NOMO-1 treated with dmso at 0.1 percent for 144 hours (cell line): Measurements from ENCODE around the gene IGSF9B.

Experiments
- DNase-seq: peaks from one replicate; lab custom pipeline; 2025; ENCODE audit not compliant: unreplicated experiment; lab: John Stamatoyannopoulos, UW

The IGSF9B gene

GRCh38 chr11:133921513-133921912, 35.3 kb downstream of the IGSF9B start:
- no peak for DNase-seq

GRCh38 chr11:133921026-133921425, 35.7 kb downstream of the IGSF9B start:
- no peak for DNase-seq

GRCh38 chr11:133920109-133920990, 36.4 kb downstream of the IGSF9B start:
- no peak for DNase-seq

- no peak for DNase-seq
Measured at GRCh38 chr11:133919330-133920108, 37.2 kb downstream of the IGSF9B start.

GRCh38 chr11:133918608-133919260, 38.0 kb downstream of the IGSF9B start:
- DNase-seq, result no peak

- DNase-seq, result no peak
Measured at GRCh38 chr11:133917921-133918607, 38.7 kb downstream of the IGSF9B start.

- DNase-seq, result no peak
Measured at GRCh38 chr11:133916784-133917440, 39.9 kb downstream of the IGSF9B start.

- no peak for DNase-seq
Measured at GRCh38 chr11:133913761-133914160, 43.0 kb downstream of the IGSF9B start.

- no peak for DNase-seq
Measured at GRCh38 chr11:133911171-133911570, 45.6 kb downstream of the IGSF9B start.

- no peak for DNase-seq
Measured at GRCh38 chr11:133910101-133910500, 46.7 kb downstream of the IGSF9B start.

GRCh38 chr11:133908827-133909226, 47.9 kb downstream of the IGSF9B start:
- DNase-seq, result no peak

GRCh38 chr11:133907841-133908241, 48.9 kb downstream of the IGSF9B start:
- DNase-seq, result no peak

GRCh38 chr11:133907216-133907615, 49.6 kb downstream of the IGSF9B start:
- no peak for DNase-seq

- DNase-seq, result no peak
Measured at GRCh38 chr11:133906746-133907145, 50.0 kb downstream of the IGSF9B start.

- no peak for DNase-seq
Measured at GRCh38 chr11:133906241-133906640, 50.5 kb downstream of the IGSF9B start.

- DNase-seq, result no peak
Measured at GRCh38 chr11:133905677-133906156, 51.1 kb downstream of the IGSF9B start.

GRCh38 chr11:133904818-133905515, 51.8 kb downstream of the IGSF9B start:
- DNase-seq, result no peak

GRCh38 chr11:133903875-133904817, 52.6 kb downstream of the IGSF9B start:
- no peak for DNase-seq

- no peak for DNase-seq
Measured at GRCh38 chr11:133903056-133903455, 53.7 kb downstream of the IGSF9B start.
